Neural cell (in vitro differentiated cells): Measurements from ENCODE around the gene DHPS. TPM values are rescaled to one million over a fixed set of nuclear protein-coding genes. Genes with fewer than 3 reads are reported as not detected.

Source experiments
- H2AFZ ChIP-seq: fragments of 200-600, 300-800 bp; sonication (generic), shearing (Covaris generic); 2 replicates; pipeline ENCODE4 v1.6.0; 2014; ENCODE audit warnings: low read depth, mild to moderate bottlenecking, antibody characterized with exemption, low read length, moderate library complexity
- H3F3A ChIP-seq: fragments of 200-600 bp; shearing (Covaris generic); 2 replicates; pipeline ENCODE4 v1.6.1; 2016; ENCODE audit warnings: mild to moderate bottlenecking, moderate library complexity, mixed read lengths, antibody characterized with exemption, low read length; ENCODE audit not compliant: insufficient read depth, poor library complexity, severe bottlenecking
- H3K27ac ChIP-seq: fragments of 200-600, 300-800 bp; sonication (generic), shearing (Covaris generic); 2 replicates; pipeline ENCODE4 v1.5.1; 2014; ENCODE audit warnings: mild to moderate bottlenecking, low read length, moderate library complexity
- H3K27me3 ChIP-seq: fragments of 300-800, 200-600 bp; sonication (generic), shearing (Covaris generic); 2 replicates; pipeline ENCODE4 v1.6.0; 2014; ENCODE audit warnings: mild to moderate bottlenecking, low read depth, low read length, moderate library complexity; ENCODE audit not compliant: insufficient read depth
- H3K36me3 ChIP-seq: fragments of 300-800, 200-600 bp; sonication (generic), shearing (Covaris generic); 2 replicates; pipeline ENCODE4 v1.5.1; 2014; ENCODE audit warnings: mild to moderate bottlenecking, antibody characterized with exemption, low read length, moderate library complexity; ENCODE audit not compliant: insufficient read depth
- H3K4me2 ChIP-seq: fragments of 300-800, 200-600 bp; sonication (generic), shearing (Covaris generic); 2 replicates; pipeline ENCODE4 v1.6.0; 2014; ENCODE audit warnings: mild to moderate bottlenecking, low read length
- H3K4me3 ChIP-seq: fragments of 300-800, 200-600 bp; sonication (generic), shearing (Covaris generic); 2 replicates; pipeline ENCODE4 v1.5.1; 2014; ENCODE audit warnings: mild to moderate bottlenecking, low read length, moderate library complexity
- H3K79me2 ChIP-seq: fragments of 200-600 bp; shearing (Covaris generic); replicated peaks from 2 replicates; pipeline ENCODE4 v1.6.0; 2014; ENCODE audit warnings: mild to moderate bottlenecking, low read length, moderate library complexity; ENCODE audit not compliant: insufficient read depth
- H3K9ac ChIP-seq: fragments of 300-800, 200-600 bp; sonication (generic), shearing (Covaris generic); 2 replicates; pipeline ENCODE4 v1.6.1; 2016; ENCODE audit warnings: mild to moderate bottlenecking, low read length, mixed read lengths
- H3K9me2 ChIP-seq: fragments of 200-600 bp; shearing (Covaris generic); 2 replicates; pipeline ENCODE4 v1.6.1; 2016; ENCODE audit warnings: mild to moderate bottlenecking, low read length, mixed read lengths; ENCODE audit not compliant: insufficient read depth
- H3K9me3 ChIP-seq: fragments of 200-600, 300-800 bp; sonication (generic), shearing (Covaris generic); 2 replicates; pipeline ENCODE4 v1.6.1; 2016; ENCODE audit warnings: mild to moderate bottlenecking, mixed run types, low read length, moderate library complexity, mixed read lengths
- H4K20me1 ChIP-seq: fragments of 200-600 bp; shearing (Covaris generic); 2 replicates; pipeline ENCODE4 v1.6.1; 2016; ENCODE audit warnings: mild to moderate bottlenecking, mixed run types; ENCODE audit not compliant: insufficient read depth
- CTCF ChIP-seq: fragments of 450-650 bp; IDR thresholded peaks from 2 replicates; pipeline ENCODE4 v1.5.1; 2014; ENCODE audit warnings: antibody characterized with exemption, mild to moderate bottlenecking, moderate library complexity; ENCODE audit not compliant: poor library complexity, severe bottlenecking
- EP300 ChIP-seq: fragments of 450-650 bp; conservative IDR thresholded peaks from 2 replicates; pipeline ENCODE4 v1.6.1; 2014; ENCODE audit warnings: antibody characterized with exemption, mild to moderate bottlenecking, moderate library complexity; ENCODE audit not compliant: poor library complexity, severe bottlenecking
- EZH2 ChIP-seq: fragments of 200-600, 300-800 bp; shearing (Covaris generic), sonication (generic); IDR thresholded peaks from 2 replicates; pipeline ENCODE4 v1.6.1; 2014; ENCODE audit warnings: antibody characterized with exemption, low read length, borderline replicate concordance, mild to moderate bottlenecking; ENCODE audit not compliant: insufficient read depth, poor library complexity, severe bottlenecking
- MXI1 ChIP-seq: fragments of 450-650 bp; conservative IDR thresholded peaks from 2 replicates; pipeline ENCODE4 v1.6.1; 2014; ENCODE audit warnings: antibody characterized with exemption, mild to moderate bottlenecking; ENCODE audit not compliant: poor library complexity, severe bottlenecking
- POLR2AphosphoS5 ChIP-seq: IDR thresholded peaks from 2 replicates; pipeline ENCODE4 v1.6.1; 2012
- RAD21 ChIP-seq: fragments of 450-650 bp; conservative IDR thresholded peaks from 2 replicates; pipeline ENCODE4 v1.6.1; 2014; ENCODE audit warnings: antibody characterized with exemption, mild to moderate bottlenecking, moderate library complexity
- REST ChIP-seq: IDR thresholded peaks from 2 replicates; pipeline ENCODE4 v1.6.1; 2012; ENCODE audit warnings: borderline replicate concordance
- SMC3 ChIP-seq: fragments of 450-650 bp; conservative IDR thresholded peaks from 2 replicates; pipeline ENCODE4 v1.6.1; 2014; ENCODE audit warnings: antibody characterized with exemption, mild to moderate bottlenecking, moderate library complexity; ENCODE audit not compliant: poor library complexity
- TAF1 ChIP-seq: IDR thresholded peaks from 2 replicates; pipeline ENCODE4 v1.6.1; 2012; ENCODE audit warnings: low read depth
- polyA plus RNA-seq: library from polyadenylated mRNA; depleted of rRNA; stranded (reverse); fragments of >200 nt; gene quantifications from 2 replicates; pipeline ENCODE4 v1.2.3, GENCODE V29; 2014

Gene DHPS
- polyA plus RNA-seq, 1 donor from 2014 or later: 239 TPM

GRCh38 chr19:12676384-12676792 is 5.3 kb downstream of the DHPS start:
- Histone ChIP-seq H3F3A (peaks cover 5% of the 10 kb centered on the region), H3K27ac (no peak overlapping the region), H3K27me3 (no peaks in the 10 kb centered on the region), H2AFZ (no peak overlapping the region), H3K79me2 (peaks cover 12% of the 10 kb centered on the region), H3K4me2 (no peak overlapping the region), H4K20me1 (peaks cover 3% of the 10 kb centered on the region), H3K9me3 (no peaks in the 10 kb centered on the region), H3K4me3 (no peak overlapping the region), H3K36me3 (peaks cover 5% of the 10 kb centered on the region), H3K9ac (no peak overlapping the region), H3K9me2 (no peaks in the 10 kb centered on the region)
- no peak for TF ChIP-seq MXI1
- peak; percentile 72 for TF ChIP-seq SMC3
- TF ChIP-seq RAD21: peak; percentile 45
- no peak for TF ChIP-seq TAF1
- no peak for TF ChIP-seq REST
- TF ChIP-seq POLR2AphosphoS5: no peak
- TF ChIP-seq EP300: no peak
- peak; percentile 79 for TF ChIP-seq CTCF
- TF ChIP-seq EZH2: no peak

- peaks cover 5% of the 10 kb centered on the region for H3K36me3 ChIP-seq
- H3K9ac ChIP-seq: no peak overlapping the region
- peaks cover 3% of the 10 kb centered on the region for H4K20me1 ChIP-seq
- no peak overlapping the region for H3K27ac ChIP-seq
- no peaks in the 10 kb centered on the region for H3K9me3 ChIP-seq
- H3K4me2 ChIP-seq: no peak overlapping the region
- peaks cover 12% of the 10 kb centered on the region for H3K79me2 ChIP-seq
- H3K4me3 ChIP-seq: no peak overlapping the region
- peaks cover under 1% of the 10 kb centered on the region for H3F3A ChIP-seq
- no peak overlapping the region for H2AFZ ChIP-seq
- TF ChIP-seq EP300 (no peak), TAF1 (no peak), SMC3 (no peak), EZH2 (no peak), POLR2AphosphoS5 (no peak), MXI1 (no peak), CTCF (no peak), RAD21 (no peak), REST (no peak)
- no peaks in the 10 kb centered on the region for H3K9me2 ChIP-seq
- H3K27me3 ChIP-seq: no peaks in the 10 kb centered on the region
These were observed 5.7 kb downstream of the DHPS start for GRCh38 chr19:12675940-12676339.
